Spleen (tissue), 11 donors: ENCODE measurements around the gene USP4. TPM values are rescaled to one million over a fixed set of nuclear protein-coding genes. Genes with fewer than 3 reads are reported as not detected.
"Not testable (repeated sequence)": the region's sequence is repeated elsewhere in the genome, so short reads cannot be mapped to it uniquely, and the experiment has no call there.

Experiments
- DNase-seq: peaks from one replicate; pipeline ENCODE4 v3.0.0-alpha.2; 2020
- H3K27ac ChIP-seq, 8 donors: fragments of 200-600 bp; sonication (generic) in 7 of 8; 1 replicate in 4 of 8; 2 replicates in 4 of 8; pipeline versions ENCODE4 v1.5.0 to v1.8.0; 2016 to 2021; ENCODE audit warnings: inconsistent platforms in 4 of 8, mild to moderate bottlenecking in 4 of 8, moderate library complexity in 1 of 8
- H3K27me3 ChIP-seq, 7 donors: fragments of 200-600 bp; sonication (generic) in 6 of 7; replicated peaks in 1 of 7; 1 replicate in 4 of 7; 2 replicates in 3 of 7; pipeline versions ENCODE4 v1.5.0 to v1.8.0; 2016 to 2021; ENCODE audit warnings: inconsistent platforms in 3 of 7, mild to moderate bottlenecking in 1 of 7
- H3K36me3 ChIP-seq, 6 donors: fragments of 200-600 bp; sonication (generic) in 5 of 6; 1 replicate in 4 of 6; 2 replicates in 2 of 6; pipeline versions ENCODE4 v1.5.0 to v1.8.0; 2016 to 2021; ENCODE audit warnings: inconsistent platforms in 2 of 6
- H3K4me1 ChIP-seq, 6 donors: fragments of 200-600 bp; sonication (generic) in 5 of 6; 1 replicate in 3 of 6; 2 replicates in 3 of 6; pipeline versions ENCODE4 v1.5.0 to v1.8.0; 2016 to 2021; ENCODE audit warnings: inconsistent platforms in 3 of 6
- H3K4me3 ChIP-seq, 8 donors: fragments of 200-600 bp; sonication (generic) in 7 of 8; 1 replicate in 4 of 8; 2 replicates in 4 of 8; pipeline versions ENCODE4 v1.5.0 to v1.8.0; 2016 to 2021; ENCODE audit warnings: inconsistent platforms in 4 of 8, mild to moderate bottlenecking in 4 of 8, moderate library complexity in 2 of 8
- H3K9me3 ChIP-seq, 8 donors: fragments of 200-600 bp; sonication (generic) in 7 of 8; 1 replicate in 4 of 8; 2 replicates in 4 of 8; pipeline versions ENCODE4 v1.5.0 to v1.8.0; 2016 to 2021; ENCODE audit warnings: inconsistent platforms in 4 of 8
- CTCF ChIP-seq, 11 experiments: fragments of 200-600 bp in 7 of 11; fragments of 450-650 bp in 4 of 11; sonication (generic) in 4 of 11; IDR thresholded peaks in 8 of 11; conservative IDR thresholded peaks in 3 of 11; 1 replicate in 7 of 11; 2 replicates in 4 of 11; pipeline versions ENCODE4 v1.4.0 to v1.8.0; 2016 to 2021; ENCODE audit warnings: antibody characterized with exemption in 11 of 11, inconsistent platforms in 4 of 11, mild to moderate bottlenecking in 1 of 11
- POLR2A ChIP-seq, 3 donors: fragments of 450-650 bp; IDR thresholded peaks; one replicate each; pipeline ENCODE4 v1.5.1; 2017; ENCODE audit warnings: antibody characterized with exemption in 3 of 3, mild to moderate bottlenecking in 1 of 3
- POLR2AphosphoS5 ChIP-seq, 3 donors: sonication (generic); formaldehyde crosslinking; IDR thresholded peaks; one replicate each; pipeline ENCODE4 v1.5.1; 2017; ENCODE audit warnings: antibody characterized with exemption in 3 of 3
- WGBS, 5 donors: extraction: QIAGEN DNeasy Blood & Tissue Kit in 3 of 5; methylation state at CpG; one replicate each; pipeline versions ENCODE4 v1.1.5 to v1.1.7; 2013 to 2018; 5-methylcytosine and 5-hydroxymethylcytosine counted together
- intact Hi-C: fragments of 100-400 bp; cut with DNase I; formaldehyde crosslinking; loops from one replicate; pipeline ENCODE4 v1.15.0; 2023; ENCODE audit warnings: low total_unique reads
- polyA plus RNA-seq, 3 donors: library from polyadenylated mRNA; stranded (reverse); fragments of 200-250 nt; gene quantifications; one replicate each; pipeline ENCODE4 v1.2.1, GENCODE V29; 2013
- total RNA-seq, 7 donors: library from RNA; depleted of rRNA in 3 of 7; stranded (reverse); fragments of >200 nt in 3 of 7; fragmentation: NEBNext Ultra II Directional in 4 of 7; extraction: Animal tissue kit (Norgen Biotek cat#: 25700) in 4 of 7; gene quantifications; one replicate each; pipeline versions ENCODE4 v1.1.0 to v1.2.1, GENCODE V29; 2016 to 2021
- donor health status: healthy with polysubstance abuse.
- donor health status: DM: no; HTN: no; CAD: no; lungs with moderate emphysema.
- donor health status: DM: no; HTN: no; CAD: no.
- donor health status: Bipolar disorder and iron deficiency.
- donor health status: healthy.
- donor health status: DM: no; HTN: no; CAD: no.
- donor health status: DM: yes; HTN: yes; CAD: no.

USP4 gene
- total and polyA plus RNA-seq, 10 donors: 28.1 to 107 (median 59.8) TPM

DNA sequence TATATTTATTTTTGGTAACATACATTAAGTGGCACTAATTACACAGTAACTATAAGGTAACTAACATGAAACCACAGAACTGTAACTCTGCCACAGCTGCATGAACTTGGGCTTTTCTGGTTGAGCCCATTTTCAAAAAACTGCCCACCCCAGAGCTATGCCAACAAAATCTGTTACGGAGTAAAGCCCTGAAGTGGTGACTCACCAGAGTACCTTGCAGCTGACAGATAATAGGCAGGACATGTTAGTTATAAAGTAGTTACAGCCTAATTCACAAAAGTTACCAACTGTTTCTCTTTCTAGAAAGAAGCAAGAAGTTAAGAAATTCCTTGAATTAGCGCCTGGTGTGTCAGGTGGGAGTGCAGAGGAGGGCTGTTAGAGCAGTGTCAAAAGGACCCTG lies 19.8 kb upstream of the USP4 start:
- WGBS, 5 donors: 77 to 84% (median 84%) methylated on average over 2 of the region's 2 CpGs
- no peak for DNase-seq
- H3K4me3 ChIP-seq: no peak overlapping the region
- no peaks in the 10 kb centered on the region for H3K9me3 ChIP-seq
- peaks cover 6 to 87% (median 57%) of the 10 kb centered on the region in 6 donors for H3K36me3 ChIP-seq
- peak overlapping the region in 7 of 8 donors; percentile 86 to 96 (median 92) for H3K27ac ChIP-seq
- peaks cover 18 to 65% (median 44%) of the 10 kb centered on the region in 6 donors for H3K4me1 ChIP-seq
- H3K27me3 ChIP-seq: no peaks in the 10 kb centered on the region
- intact Hi-C loops: no loop called here
- TF ChIP-seq POLR2A (IDR thresholded peaks at IDR 0.05) (no peak), CTCF (IDR thresholded peaks at IDR 0.05 in 8 of 11, conservative IDR thresholded peaks at IDR 0.05 in 3 of 11) (no peak), POLR2AphosphoS5 (IDR thresholded peaks at IDR 0.05) (no peak)

- Histone ChIP-seq H3K9me3 (no peaks in the 10 kb centered on the region), H3K27me3 (no peaks in the 10 kb centered on the region), H3K4me3 (peak overlapping the region; percentile 56 to 91 (median 80)), H3K36me3 (peaks cover 6 to 79% (median 50%) of the 10 kb centered on the region in 6 donors), H3K27ac (peak overlapping the region; percentile 75 to 96 (median 92)), H3K4me1 (peaks cover 18 to 70% (median 45%) of the 10 kb centered on the region in 6 donors)
- intact Hi-C loops: no loop called here
- DNase-seq: no peak
- WGBS, 5 donors: 19 to 59% (median 37%) methylated on average over 3 of the region's 3 CpGs
- TF ChIP-seq POLR2A (IDR thresholded peaks at IDR 0.05) (no peak), POLR2AphosphoS5 (IDR thresholded peaks at IDR 0.05) (no peak), CTCF (IDR thresholded peaks at IDR 0.05 in 8 of 11, conservative IDR thresholded peaks at IDR 0.05 in 3 of 11) (no peak)
These were observed 19.0 kb upstream of the USP4 start for GRCh38 chr3:49358884-49359225.

DNA sequence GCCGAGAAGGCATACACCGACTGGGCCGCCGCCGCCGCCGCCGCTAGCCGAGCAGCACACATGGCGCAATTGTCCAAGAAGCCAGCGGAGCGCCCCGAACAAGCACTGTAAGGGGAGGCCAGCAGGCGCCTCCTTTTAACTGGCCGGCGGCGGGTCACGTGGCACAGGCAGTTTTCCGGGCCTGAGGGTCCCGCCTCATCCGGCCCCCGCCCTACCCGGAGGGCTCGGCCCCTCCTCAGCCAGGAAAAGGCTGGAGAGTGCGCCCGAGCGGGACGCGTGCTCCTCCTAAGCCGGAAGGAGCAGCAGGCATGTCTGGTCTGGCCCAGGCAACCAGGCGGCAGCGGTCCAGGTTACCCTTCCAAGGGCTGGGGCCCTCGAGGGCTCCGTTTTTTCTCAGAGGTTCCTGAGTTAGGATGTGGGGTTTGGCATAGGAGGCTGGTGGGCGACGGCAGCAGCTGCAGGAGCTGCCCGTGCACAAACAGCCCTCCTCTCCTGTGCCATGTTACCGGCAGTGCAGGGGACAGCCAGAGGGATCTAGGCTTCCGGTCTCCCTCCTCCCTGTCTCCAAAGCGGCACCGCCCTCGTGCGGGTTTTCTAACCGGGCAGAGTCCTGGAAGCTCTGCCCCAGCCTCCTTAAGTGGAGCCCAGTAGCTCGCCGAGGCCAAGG lies 18.5 kb upstream of the USP4 start, which contains the start of gene GPX1:
Gene GPX1 (minus strand): TSS at position 137 of the 667 bp plus-strand sequence. CDS start 75 bp downstream, at position 62.
- no peaks in the 10 kb centered on the region for H3K9me3 ChIP-seq
- H3K4me1 ChIP-seq: peaks cover 18 to 74% (median 46%) of the 10 kb centered on the region in 6 donors
- intact Hi-C loops: no loop called here
- TF ChIP-seq CTCF (IDR thresholded peaks at IDR 0.05 in 8 of 11, conservative IDR thresholded peaks at IDR 0.05 in 3 of 11): peak in 2 of 11 experiments; percentile 16 to 17
- TF ChIP-seq POLR2AphosphoS5 (IDR thresholded peaks at IDR 0.05): peak; percentile 97 to 98 (median 98)
- peak; percentile 67 to 90 (median 89) for TF ChIP-seq POLR2A (IDR thresholded peaks at IDR 0.05)
- peaks cover 6 to 74% (median 45%) of the 10 kb centered on the region in 6 donors for H3K36me3 ChIP-seq
- H3K4me3 ChIP-seq: peak within 1 kb of the TSS; percentile 56 to 91 (median 80)
- DNase-seq: peak; percentile 97
- 2 to 7% (median 2%) methylated on average over 21 to 46 of the region's 46 CpGs for WGBS, 5 donors
- H3K27me3 ChIP-seq: no peaks in the 10 kb centered on the region
- H3K27ac ChIP-seq: peak within 1 kb of the TSS; percentile 75 to 96 (median 92)

GRCh38 chr3:49357443-49358216 lies 17.8 kb upstream of the USP4 start:
- Histone ChIP-seq H3K4me3 (peak overlapping the region; percentile 56 to 91 (median 80)), H3K36me3 (peaks cover 6 to 67% (median 38%) of the 10 kb centered on the region in 6 donors), H3K4me1 (peaks cover 18 to 78% (median 51%) of the 10 kb centered on the region in 6 donors), H3K27ac (peak overlapping the region; percentile 75 to 96 (median 92))
- WGBS, 5 donors: 2 to 6% (median 4%) methylated on average over 31 to 63 of the region's 63 CpGs
- intact Hi-C loops, H3K9me3 ChIP-seq, H3K27me3 ChIP-seq: not testable (repeated sequence)
- DNase-seq: peak; percentile 90

DNA sequence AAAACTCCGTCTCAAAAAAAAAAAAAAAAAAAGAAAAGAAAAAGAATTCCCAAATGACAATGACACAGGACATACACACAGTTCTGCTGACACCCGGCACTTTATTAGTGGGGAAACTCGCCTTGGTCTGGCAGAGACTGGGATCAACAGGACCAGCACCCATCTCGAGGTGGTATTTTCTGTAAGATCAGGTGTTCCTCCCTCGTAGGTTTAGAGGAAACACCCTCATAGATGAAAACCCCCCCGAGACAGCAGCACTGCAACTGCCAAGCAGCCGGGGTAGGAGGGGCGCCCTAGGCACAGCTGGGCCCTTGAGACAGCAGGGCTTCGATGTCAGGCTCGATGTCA lies 17.2 kb upstream of the USP4 start:
- DNase-seq, H3K27me3 ChIP-seq, intact Hi-C loops, H3K9me3 ChIP-seq: not testable (repeated sequence)
- WGBS, 5 donors: 17 to 26% (median 21%) methylated on average over 7 to 10 of the region's 10 CpGs
- H3K36me3 ChIP-seq: peaks cover 6 to 61% (median 33%) of the 10 kb centered on the region in 6 donors
- peaks cover 19 to 78% (median 56%) of the 10 kb centered on the region in 6 donors for H3K4me1 ChIP-seq
- H3K4me3 ChIP-seq: peak overlapping the region; percentile 56 to 91 (median 80)
- H3K27ac ChIP-seq: peak overlapping the region; percentile 75 to 96 (median 92)
